ENCODE results near the gene ZNF780B. TPM values are rescaled to one million over a fixed set of nuclear protein-coding genes. Genes with fewer than 3 reads are reported as not detected.

ZNF780B gene
- 2.2 and 2.8 TPM in 2 replicates for total RNA-seq

DNA sequence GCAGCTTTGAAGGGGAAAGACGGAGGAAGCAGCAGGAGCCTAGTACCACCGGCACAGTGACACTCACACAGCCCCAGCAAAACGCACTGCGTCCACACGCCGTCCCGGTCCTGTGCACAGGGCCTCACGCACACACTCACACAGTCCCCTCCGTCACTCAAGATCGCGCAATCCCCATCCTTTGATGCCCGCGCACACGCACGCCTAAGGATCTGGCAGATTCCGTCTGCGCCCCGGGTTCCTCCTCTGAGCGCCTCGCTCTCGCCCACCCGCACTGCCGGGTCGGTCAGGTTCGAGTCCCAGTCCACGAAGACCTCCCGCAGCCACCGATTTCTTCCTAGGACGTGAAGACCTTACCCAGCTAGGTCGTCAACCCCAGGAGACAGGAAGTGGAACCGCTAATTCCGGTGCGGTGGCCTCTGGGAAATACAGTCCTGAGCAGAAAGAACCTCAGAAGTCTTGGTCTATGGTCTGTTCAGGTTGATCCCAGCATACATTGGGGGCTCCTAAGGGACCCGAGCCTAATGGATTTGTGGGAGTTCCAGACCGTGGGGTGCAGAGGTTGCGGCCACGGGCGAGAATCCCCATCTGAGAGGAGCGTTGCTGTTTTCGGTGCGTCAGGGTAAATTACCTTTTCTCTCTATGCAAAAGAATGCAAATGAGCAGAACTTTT, at the start of gene ZNF780B:
Gene ZNF780B, minus strand, starts transcription at position 400 of the 673 bp plus-strand sequence. CDS start 5,899 bp downstream, outside the sequence.

DNA sequence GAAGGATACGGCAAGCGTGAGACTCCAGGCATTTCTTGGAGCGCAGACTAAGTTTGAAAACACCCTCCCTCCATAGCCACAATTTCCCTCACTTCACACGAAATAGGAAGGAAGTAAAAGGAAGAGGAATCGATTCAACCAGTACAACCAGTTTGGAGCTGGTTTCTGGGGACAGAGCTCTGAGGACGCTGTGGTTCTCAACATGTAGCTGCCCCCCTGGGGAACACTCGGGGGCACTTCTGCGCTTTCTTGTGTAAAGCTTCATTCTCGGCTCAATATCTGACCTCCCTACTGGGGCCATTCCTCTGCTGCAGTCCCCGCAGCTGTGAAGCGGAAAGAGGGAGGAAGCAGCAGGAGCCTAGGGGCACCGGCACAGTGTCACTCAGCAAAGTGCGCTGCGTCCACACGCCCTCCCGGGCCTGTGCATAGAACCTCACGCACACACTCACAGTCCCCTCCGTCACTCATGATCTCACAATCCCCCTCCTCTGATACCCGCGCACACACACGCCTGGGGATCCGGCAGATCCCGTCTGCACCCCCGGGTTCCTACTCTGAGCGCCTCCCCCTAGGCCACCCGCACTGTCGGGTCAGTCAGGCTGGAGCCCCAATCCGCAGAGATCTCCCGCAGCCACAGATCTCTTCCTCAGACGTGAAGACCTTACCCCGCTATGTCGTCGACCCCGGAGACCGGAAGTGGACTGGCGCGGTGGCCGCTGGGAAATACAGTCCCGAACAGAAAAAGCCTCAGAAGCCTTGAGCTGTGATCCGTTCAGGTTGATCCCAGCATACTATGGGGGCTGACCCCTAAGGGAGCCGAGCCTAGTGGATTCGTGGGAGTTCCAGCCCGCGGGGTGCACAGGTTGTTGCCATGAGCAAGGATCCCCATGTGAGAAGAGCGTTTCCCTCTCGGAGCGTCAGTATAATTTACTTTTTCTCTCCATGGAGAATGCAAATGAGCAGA, 34.5 kb upstream of the ZNF780B start, which contains the start of gene ZNF780A:
Gene ZNF780A, minus strand, starts transcription at position 703 of the 964 bp plus-strand sequence. CDS start 6,190 bp downstream, outside the sequence.

DNA sequence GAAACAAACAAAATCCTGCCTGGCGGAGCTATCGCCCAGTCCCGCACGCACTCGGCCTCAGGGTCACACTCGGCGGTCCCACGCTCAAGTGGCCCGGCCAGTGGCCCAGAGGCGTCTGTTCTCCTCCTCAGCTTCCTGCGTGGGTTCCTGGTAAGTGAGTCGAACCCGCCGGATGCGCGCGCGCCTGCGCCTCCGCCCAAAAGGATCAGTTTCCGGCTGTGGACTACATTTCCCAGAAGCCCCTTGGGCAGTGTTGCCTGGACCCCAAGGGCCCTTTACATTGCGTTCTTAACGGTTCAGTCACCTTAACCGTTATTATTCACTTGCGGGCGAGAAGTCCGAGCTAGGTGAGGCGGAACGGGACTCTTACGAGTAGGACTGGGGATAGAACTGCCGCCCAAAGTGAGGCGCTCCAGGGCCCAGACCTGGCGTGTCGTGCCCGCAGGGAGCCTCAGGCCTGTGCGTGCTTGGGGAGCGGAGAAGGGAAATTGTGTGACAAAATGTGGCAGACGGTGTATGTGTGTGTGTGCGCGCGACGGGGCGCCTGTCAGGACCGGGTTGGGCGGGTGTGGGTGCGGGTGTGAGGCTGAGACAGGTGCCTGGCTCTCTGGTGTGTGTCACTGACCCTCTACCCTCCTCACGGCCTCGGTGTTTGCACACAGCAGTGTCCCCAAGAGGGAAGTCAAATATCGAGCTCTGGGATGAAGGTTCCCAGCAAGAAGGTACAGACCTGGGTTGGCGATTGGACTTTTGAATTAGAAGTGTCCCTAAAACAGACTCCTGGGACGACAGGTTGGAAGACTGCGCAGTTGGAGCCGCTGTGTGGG, 59.0 kb downstream of the ZNF780B start, which contains the start of gene ZNF546:
Gene ZNF546, plus strand, starts transcription at position 250 of the 827 bp plus-strand sequence. CDS start 1,267 bp downstream, outside the sequence.

Other genes with a start within 250 kb of the ZNF780B start
- gene DYRK1B, start 222.1 kb downstream of the ZNF780B start, total RNA-seq: 6.2 and 9.4 TPM in 2 replicates
- gene FBL, start 209.9 kb downstream of the ZNF780B start, total RNA-seq: 124 and 255 TPM in 2 replicates
- gene FCGBP, start 121.6 kb downstream of the ZNF780B start, total RNA-seq: under 0.01 TPM in 1 of 2 replicates, not detected in the other
- gene PSMC4, start 85.1 kb downstream of the ZNF780B start, total RNA-seq: 102 and 157 TPM in 2 replicates
- 0.68 and 0.78 TPM in 2 replicates for gene ZNF546, start 59.2 kb downstream of the ZNF780B start, total RNA-seq
- 5.7 and 13.5 TPM in 2 replicates for gene ZNF780A, start 34.7 kb upstream of the ZNF780B start, total RNA-seq
- gene MAP3K10, start 135.2 kb upstream of the ZNF780B start, total RNA-seq: 8.1 and 8.3 TPM in 2 replicates
- not detected in 2 replicates for gene TTC9B, start 162.2 kb upstream of the ZNF780B start, total RNA-seq
- gene CCNP, start 170.5 kb upstream of the ZNF780B start, total RNA-seq: 0.47 and 0.95 TPM in 2 replicates
- gene AKT2, start 229.1 kb upstream of the ZNF780B start, total RNA-seq: 60.1 and 74.0 TPM in 2 replicates